IgD-negative memory B cell (primary cell): ENCODE measurements around the gene TRIM17. TPM values are rescaled to one million over a fixed set of nuclear protein-coding genes. Genes with fewer than 3 reads are reported as not detected.

Source experiments
- H3K27ac Mint-ChIP-seq, 3 donors: one replicate each; pipeline ENCODE4 v1.8.0; 2020 to 2022; ENCODE audit warnings: mild to moderate bottlenecking in 3 of 3, mixed read lengths in 3 of 3, moderate library complexity in 1 of 3
- H3K27me3 Mint-ChIP-seq: one replicate; pipeline ENCODE4 v1.8.0; 2021; ENCODE audit warnings: mixed read lengths
- H3K36me3 Mint-ChIP-seq: one replicate; pipeline ENCODE4 v1.8.0; 2020; ENCODE audit warnings: mild to moderate bottlenecking, mixed read lengths
- H3K4me1 Mint-ChIP-seq, 3 donors: one replicate each; pipeline ENCODE4 v1.8.0; 2020 to 2022; ENCODE audit warnings: mixed read lengths in 3 of 3, mild to moderate bottlenecking in 1 of 3
- H3K4me3 Mint-ChIP-seq, 4 donors: one replicate each; pipeline ENCODE4 v1.8.0; 2020 to 2022; ENCODE audit warnings: mild to moderate bottlenecking in 4 of 4, mixed read lengths in 4 of 4, moderate library complexity in 3 of 4
- H3K9me3 Mint-ChIP-seq, 3 donors: one replicate each; pipeline ENCODE4 v1.8.0; 2020 to 2021; ENCODE audit warnings: mixed read lengths in 3 of 3, mild to moderate bottlenecking in 1 of 3
- polyA plus RNA-seq: library from polyadenylated mRNA; unstranded; fragments of 300-500 nt; fragmentation: Illumina TruSeq; gene quantifications from one replicate; pipeline ENCODE4 v1.2.3, GENCODE V29; 2021

Gene TRIM17
- polyA plus RNA-seq, 1 donor from 2014 or later: not detected

DNA sequence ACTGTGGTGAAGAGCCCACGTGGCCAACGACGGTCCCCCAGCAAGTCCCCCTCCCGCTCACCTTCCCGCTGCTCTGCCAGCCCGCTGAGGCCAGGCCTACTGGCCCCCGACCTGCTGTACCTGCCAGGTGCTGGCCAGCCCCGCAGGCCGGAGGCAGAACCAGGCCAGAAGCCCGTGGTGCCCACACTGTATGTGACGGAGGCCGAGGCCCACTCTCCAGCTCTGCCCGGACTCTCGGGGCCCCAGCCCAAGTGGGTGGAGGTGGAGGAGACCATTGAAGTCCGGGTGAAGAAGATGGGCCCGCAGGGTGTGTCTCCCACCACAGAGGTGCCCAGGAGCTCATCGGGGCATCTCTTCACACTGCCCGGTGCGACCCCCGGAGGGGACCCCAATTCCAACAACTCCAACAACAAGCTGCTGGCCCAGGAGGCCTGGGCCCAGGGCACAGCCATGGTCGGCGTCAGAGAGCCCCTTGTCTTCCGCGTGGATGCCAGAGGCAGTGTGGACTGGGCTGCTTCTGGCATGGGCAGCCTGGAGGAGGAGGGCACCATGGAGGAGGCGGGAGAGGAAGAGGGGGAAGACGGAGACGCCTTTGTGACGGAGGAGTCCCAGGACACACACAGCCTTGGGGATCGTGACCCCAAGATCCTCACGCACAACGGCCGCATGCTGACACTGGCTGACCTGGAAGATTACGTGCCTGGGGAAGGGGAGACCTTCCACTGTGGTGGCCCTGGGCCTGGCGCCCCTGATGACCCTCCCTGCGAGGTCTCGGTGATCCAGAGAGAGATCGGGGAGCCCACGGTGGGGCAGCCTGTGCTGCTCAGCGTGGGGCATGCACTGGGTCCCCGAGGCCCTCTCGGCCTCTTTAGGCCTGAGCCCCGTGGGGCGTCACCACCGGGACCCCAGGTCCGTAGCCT, 56.8 kb downstream of the TRIM17 start:
- Mint-ChIP-seq H3K27me3 (no peaks in the 10 kb centered on the region), H3K27ac (no peak overlapping the region), H3K9me3 (no peaks in the 10 kb centered on the region), H3K4me1 (peaks cover 0 to 2% (median 0%) of the 10 kb centered on the region in 3 donors), H3K36me3 (no peaks in the 10 kb centered on the region), H3K4me3 (peak overlapping the region in 1 of 4 donors; percentile 17)

DNA sequence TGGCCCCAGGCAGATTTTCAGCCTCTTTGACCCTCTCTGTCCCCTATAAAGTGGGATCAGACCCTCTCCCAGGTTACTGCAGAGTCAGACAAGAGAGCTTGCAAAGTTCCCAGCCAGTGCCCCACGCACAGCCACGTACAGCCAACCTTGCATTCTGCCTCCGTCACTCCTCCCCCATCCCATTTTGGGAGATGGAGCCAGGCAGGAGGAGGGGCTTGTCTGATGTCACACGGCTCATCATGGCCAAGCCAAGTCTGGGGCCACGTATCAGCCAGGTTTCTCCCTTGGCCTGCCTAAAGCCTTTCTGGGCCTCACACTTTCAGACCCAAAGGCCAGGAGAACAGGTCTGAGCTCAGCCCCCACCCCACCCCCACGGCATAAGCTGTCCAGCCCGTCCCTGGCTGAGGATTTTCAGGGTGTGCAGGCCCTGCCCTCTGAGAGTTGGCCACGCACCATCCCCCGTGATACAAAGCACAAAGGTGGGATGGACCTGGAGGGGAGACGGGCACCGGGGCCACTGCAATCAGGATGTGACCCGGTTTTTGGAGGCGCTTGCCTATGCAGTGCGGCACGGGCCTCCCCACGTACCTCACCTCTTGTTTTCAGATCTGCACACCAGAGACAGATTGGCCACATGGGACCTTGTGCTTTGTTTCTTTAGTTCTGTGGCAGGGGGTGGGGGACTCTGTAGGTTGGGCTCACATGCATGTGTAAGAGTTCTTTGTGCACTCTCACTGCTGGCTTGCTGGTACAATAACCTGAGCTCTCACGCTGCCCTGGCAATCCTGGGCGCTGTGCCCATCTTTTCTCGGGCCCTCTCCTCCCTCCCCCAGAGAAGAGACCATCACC, 57.7 kb downstream of the TRIM17 start:
- Mint-ChIP-seq H3K4me3 (no peak overlapping the region), H3K27me3 (no peaks in the 10 kb centered on the region), H3K36me3 (no peaks in the 10 kb centered on the region), H3K27ac (no peak overlapping the region), H3K4me1 (peaks cover 0 to 3% (median 0%) of the 10 kb centered on the region in 3 donors), H3K9me3 (no peaks in the 10 kb centered on the region)

DNA sequence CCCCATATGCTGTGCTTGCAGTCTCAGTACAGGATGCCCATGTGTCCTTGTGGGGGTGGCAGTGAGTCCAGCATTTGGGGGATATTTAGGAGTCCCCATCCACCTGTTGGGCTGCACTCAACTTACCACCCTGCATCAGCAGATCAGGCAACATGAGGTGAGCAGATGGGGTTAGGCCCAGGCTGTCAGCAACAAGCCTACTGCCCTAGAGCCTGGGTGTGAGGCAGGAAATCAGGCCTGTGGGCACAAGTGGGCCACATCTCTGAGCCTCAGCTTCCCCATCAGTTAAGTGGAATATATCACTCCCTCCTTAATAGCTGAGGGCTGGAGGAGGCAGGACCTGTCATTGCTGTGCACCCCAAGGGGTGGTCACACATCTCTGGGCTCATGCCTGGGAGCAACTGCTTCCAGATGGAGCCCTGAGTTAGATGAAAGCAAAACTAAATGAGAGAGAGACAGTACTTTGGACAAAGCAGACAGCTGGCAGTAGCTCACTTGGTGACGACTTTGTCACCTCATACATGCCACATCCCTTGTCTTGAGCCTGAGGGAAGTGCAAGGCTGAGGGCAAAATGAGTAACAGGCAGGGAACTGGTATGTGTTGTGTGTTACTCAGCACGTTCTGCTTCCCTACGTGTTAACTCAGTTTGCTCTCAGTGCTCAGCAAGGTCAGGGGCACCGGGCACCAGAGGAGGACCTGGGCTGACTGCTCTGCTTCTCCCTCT, 58.5 kb downstream of the TRIM17 start:
- H3K4me3 Mint-ChIP-seq: no peak overlapping the region
- no peaks in the 10 kb centered on the region for H3K27me3 Mint-ChIP-seq
- peak overlapping the region in 1 of 3 donors; percentile 67 for H3K27ac Mint-ChIP-seq
- H3K9me3 Mint-ChIP-seq: no peaks in the 10 kb centered on the region
- peaks cover 0 to 3% (median 0%) of the 10 kb centered on the region in 3 donors for H3K4me1 Mint-ChIP-seq
- no peaks in the 10 kb centered on the region for H3K36me3 Mint-ChIP-seq

Other genes with a start within 250 kb of the TRIM17 start
- 2.3 TPM for gene OBSCN, start 208.8 kb downstream of the TRIM17 start, polyA plus RNA-seq
- gene TRIM11, start 10.0 kb downstream of the TRIM17 start, polyA plus RNA-seq: 20.5 TPM
- 13.0 TPM for gene RNF187, start 70.5 kb upstream of the TRIM17 start, polyA plus RNA-seq